GM19452 (cell line): ENCODE measurements around the gene CERS6.
A peak's percentile ranks its signal among the peaks of the same experiment; 100 is the strongest.

Experiments
- ATAC-seq: cut with Tn5 transposase; IDR thresholded peaks from one replicate; pipeline ENCODE4 v1.9.1; 2021; ENCODE audit not compliant: unreplicated experiment

The CERS6 gene

GRCh38 chr2:168565112-168565511 lies 109.0 kb downstream of the CERS6 start:
- ATAC-seq, result no peak

GRCh38 chr2:168565512-168565911 lies 109.4 kb downstream of the CERS6 start:
- no peak for ATAC-seq

GRCh38 chr2:168566974-168567665 lies 111.0 kb downstream of the CERS6 start:
- ATAC-seq, result no peak

- ATAC-seq, result no peak
Observed at GRCh38 chr2:168567836-168568235, 111.8 kb downstream of the CERS6 start.

GRCh38 chr2:168568476-168569267 lies 112.6 kb downstream of the CERS6 start:
- ATAC-seq, result no peak

GRCh38 chr2:168571061-168571460 lies 115.0 kb downstream of the CERS6 start:
- ATAC-seq, result no peak

- ATAC-seq, result no peak
Observed at GRCh38 chr2:168573128-168573903, 117.2 kb downstream of the CERS6 start.

GRCh38 chr2:168574856-168575630 lies 119.0 kb downstream of the CERS6 start:
- ATAC-seq, result no peak

- ATAC-seq, result no peak
Observed at GRCh38 chr2:168577885-168578284, 121.8 kb downstream of the CERS6 start.

- peak; percentile 64 for ATAC-seq
Observed at GRCh38 chr2:168583064-168583709, 127.1 kb downstream of the CERS6 start.

GRCh38 chr2:168583710-168584521 lies 127.8 kb downstream of the CERS6 start:
- no peak for ATAC-seq

- ATAC-seq, result no peak
Observed at GRCh38 chr2:168584911-168585310, 128.8 kb downstream of the CERS6 start.

- ATAC-seq, result no peak
Observed at GRCh38 chr2:168585700-168586099, 129.6 kb downstream of the CERS6 start.

GRCh38 chr2:168587307-168587706 lies 131.2 kb downstream of the CERS6 start:
- no peak for ATAC-seq

GRCh38 chr2:168589236-168590211 lies 133.5 kb downstream of the CERS6 start:
- ATAC-seq, result no peak

- no peak for ATAC-seq
Observed at GRCh38 chr2:168592181-168592831, 136.2 kb downstream of the CERS6 start.

- no peak for ATAC-seq
Observed at GRCh38 chr2:168593713-168594112, 137.6 kb downstream of the CERS6 start.

GRCh38 chr2:168594778-168595177 lies 138.7 kb downstream of the CERS6 start:
- ATAC-seq, result peak; percentile 81
